ENCODE data around the gene ECD.

GRCh38 chr10:73126343-73126742 lies 41.5 kb downstream of the ECD start:
- TF ChIP-seq CTCF (IDR thresholded peaks at IDR 0.05 in 4 of 5, conservative IDR thresholded peaks at IDR 0.05 in 1 of 5), result no peak
- TF ChIP-seq POLR2A (IDR thresholded peaks at IDR 0.05), result no peak
